Stimulated activated CD4-positive, alpha-beta T cell treated with anti-CD3 and anti-CD28 coated beads, Interleukin-15, amount 100 ng/mL, for 1 hour (primary cell): ENCODE measurements around the gene MYCN.
"Not testable (repeated sequence)": the region's sequence is repeated elsewhere in the genome, so short reads cannot be mapped to it uniquely, and the experiment has no call there.

ENCODE experiments used
- DNase-seq, 2 donors: peaks; one replicate each; pipeline ENCODE4 v3.0.0-alpha.2; 2020; ENCODE audit warnings: low read depth in 1 of 2, low spot score in 1 of 2

The MYCN gene

GRCh38 chr2:15942711-15943345 is 2.5 kb downstream of the MYCN start:
- no peak for DNase-seq

GRCh38 chr2:15943378-15944280 is 3.3 kb downstream of the MYCN start:
- DNase-seq: no peak

- DNase-seq: no peak
Measured at GRCh38 chr2:15944325-15945017, 4.1 kb downstream of the MYCN start.

GRCh38 chr2:15945909-15946705 is 5.8 kb downstream of the MYCN start:
- no peak for DNase-seq

- no peak for DNase-seq
Measured at GRCh38 chr2:15946983-15947382, 6.6 kb downstream of the MYCN start.

- no peak for DNase-seq
Measured at GRCh38 chr2:15947431-15947830, 7.1 kb downstream of the MYCN start.

- no peak for DNase-seq
Measured at GRCh38 chr2:15948704-15948957, 8.3 kb downstream of the MYCN start.

- DNase-seq: no peak
Measured at GRCh38 chr2:15949126-15949525, 8.8 kb downstream of the MYCN start.

- DNase-seq: no peak
Measured at GRCh38 chr2:15949551-15949950, 9.2 kb downstream of the MYCN start.

GRCh38 chr2:15950088-15950952 is 10.0 kb downstream of the MYCN start:
- no peak for DNase-seq

- DNase-seq: not testable (repeated sequence)
Measured at GRCh38 chr2:15951936-15952335, 11.6 kb downstream of the MYCN start.

GRCh38 chr2:15952451-15953146 is 12.2 kb downstream of the MYCN start:
- no peak for DNase-seq

GRCh38 chr2:15953147-15953630 is 12.8 kb downstream of the MYCN start:
- no peak for DNase-seq

GRCh38 chr2:15953891-15954680 is 13.7 kb downstream of the MYCN start:
- DNase-seq: no peak

- no peak for DNase-seq
Measured at GRCh38 chr2:15954761-15955160, 14.4 kb downstream of the MYCN start.

- no peak for DNase-seq
Measured at GRCh38 chr2:15955232-15955988, 15.1 kb downstream of the MYCN start.

GRCh38 chr2:15956230-15956629 is 15.9 kb downstream of the MYCN start:
- no peak for DNase-seq
